DMS79 treated with DMSO at 0.1 percent for 48 hours (cell line): ENCODE data around the gene FARS2.

Source experiments
- DNase-seq: peaks from one replicate; lab custom pipeline; 2025; lab: John Stamatoyannopoulos, UW

The FARS2 gene

GRCh38 chr6:5507131-5507681 lies 245.9 kb downstream of the FARS2 start:
- no peak for DNase-seq

GRCh38 chr6:5509106-5509505 lies 247.8 kb downstream of the FARS2 start:
- no peak for DNase-seq

DNA sequence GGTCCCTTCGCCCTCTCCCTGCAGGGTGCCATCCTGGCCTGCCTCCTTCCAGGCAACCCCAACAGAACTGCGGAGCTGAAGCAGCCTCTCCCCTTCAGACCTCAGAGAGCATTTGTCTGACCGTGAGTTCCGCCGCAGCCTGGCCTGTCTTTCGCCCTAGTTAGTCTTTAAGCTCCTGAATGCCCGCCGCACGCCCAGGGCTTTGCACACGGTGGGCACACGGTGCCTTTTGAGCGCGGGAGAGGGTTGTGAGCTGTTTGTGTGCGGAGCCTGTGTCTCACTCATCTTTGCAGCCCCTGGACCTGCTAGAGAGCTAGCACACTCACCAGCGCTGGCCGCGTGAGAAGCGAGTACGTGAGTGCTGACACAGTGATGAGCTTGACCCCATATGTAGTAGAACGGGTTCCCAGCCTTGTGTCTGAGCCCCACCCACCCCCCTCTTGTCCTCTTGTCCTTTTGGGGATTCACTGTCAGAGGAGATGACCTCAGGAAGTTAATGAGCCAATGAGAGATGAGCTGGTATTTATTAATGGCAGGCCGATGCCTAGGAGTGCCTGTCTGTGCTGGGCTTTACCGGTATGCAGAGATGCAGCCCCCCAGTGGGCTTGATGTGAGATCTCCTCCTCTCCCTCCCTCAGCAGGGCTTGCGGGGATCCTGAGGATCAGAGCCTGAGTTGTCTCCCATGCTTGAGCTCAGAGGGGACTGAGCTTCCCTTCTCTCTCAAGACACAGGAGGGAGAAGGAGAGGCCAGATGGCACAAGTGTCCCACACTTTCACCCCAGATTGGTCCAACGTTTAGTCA lies 249.2 kb downstream of the FARS2 start:
- no peak for DNase-seq

DNA sequence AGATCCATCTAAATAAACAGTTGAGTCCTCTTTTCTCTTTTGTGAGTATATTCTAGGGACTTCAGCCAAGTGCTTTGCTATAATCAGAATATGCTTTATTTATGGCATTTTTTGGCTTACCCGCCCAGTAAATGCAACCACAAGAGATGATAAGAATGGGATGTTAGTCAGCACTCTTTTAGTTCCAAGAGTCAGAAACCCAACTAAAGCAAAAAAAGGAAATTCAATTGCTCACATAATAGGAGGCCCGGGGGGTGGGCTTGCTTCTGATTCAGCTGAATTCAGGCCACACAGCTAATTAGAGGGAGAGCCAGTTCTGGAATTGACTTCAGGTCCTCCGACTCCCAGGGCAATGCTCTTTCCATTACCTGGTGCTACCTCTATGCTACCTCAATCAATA lies 250.6 kb downstream of the FARS2 start:
- DNase-seq: no peak

DNA sequence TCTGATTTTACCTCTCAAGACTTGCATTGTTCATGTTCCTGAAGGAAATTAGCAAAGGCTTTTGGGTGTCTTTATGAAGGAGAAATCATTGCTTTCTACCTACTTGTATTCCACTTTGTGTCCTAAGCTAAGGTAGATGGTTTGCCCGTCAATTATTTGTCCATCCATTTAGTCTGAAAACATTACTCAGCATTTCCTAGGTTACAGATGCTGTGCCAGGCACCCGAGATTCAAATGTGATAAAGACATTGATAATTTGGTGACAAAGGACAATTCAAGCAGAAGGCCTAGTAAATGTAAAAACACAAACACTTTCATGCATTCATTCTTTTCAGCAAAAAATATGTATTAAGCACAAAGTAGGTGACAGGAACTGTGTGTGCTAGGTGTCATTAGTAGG lies 251.1 kb downstream of the FARS2 start:
- DNase-seq: no peak

DNA sequence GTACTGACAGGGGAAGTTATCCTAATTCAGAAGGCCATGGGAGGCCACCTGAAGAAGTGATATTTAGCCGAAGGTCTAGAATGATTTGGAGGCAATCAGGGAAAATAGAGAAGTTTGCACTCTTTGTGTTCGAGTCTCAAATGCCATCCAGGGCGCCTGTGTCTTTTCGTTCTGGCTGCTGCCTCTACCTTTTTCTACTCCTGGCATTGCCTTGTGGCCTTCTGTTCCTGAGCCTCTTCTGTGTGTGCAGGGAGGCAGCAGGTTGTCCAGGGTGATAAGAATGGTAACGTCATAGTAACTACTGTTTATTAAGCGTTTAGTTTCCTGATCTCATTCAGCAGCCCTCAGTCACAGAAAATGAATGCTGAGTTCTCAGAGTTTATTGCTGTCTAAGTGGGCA lies 252.1 kb downstream of the FARS2 start:
- no peak for DNase-seq

GRCh38 chr6:5514353-5514752 lies 253.0 kb downstream of the FARS2 start:
- DNase-seq: no peak

DNA sequence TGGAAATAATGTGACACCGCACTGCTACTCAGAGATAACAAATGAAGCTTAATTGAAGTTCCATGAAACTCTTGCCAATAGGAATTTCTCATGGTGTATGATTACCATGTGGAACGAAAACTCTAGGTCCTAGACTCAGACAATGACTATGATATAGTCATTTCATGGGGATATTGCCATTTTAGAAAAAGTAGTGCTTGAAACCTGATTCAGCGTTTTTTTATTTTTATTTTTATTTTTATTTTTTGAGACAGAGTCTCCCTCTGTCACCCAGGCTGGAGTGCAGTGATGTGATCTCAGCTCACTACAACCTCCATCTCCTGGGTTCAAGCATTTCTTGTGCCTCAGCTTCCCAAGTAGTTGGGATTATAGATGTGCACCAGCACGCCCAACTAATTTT lies 253.9 kb downstream of the FARS2 start:
- no peak for DNase-seq

GRCh38 chr6:5516036-5516435 lies 254.7 kb downstream of the FARS2 start:
- no peak for DNase-seq

GRCh38 chr6:5517796-5518195 lies 256.5 kb downstream of the FARS2 start:
- no peak for DNase-seq

DNA sequence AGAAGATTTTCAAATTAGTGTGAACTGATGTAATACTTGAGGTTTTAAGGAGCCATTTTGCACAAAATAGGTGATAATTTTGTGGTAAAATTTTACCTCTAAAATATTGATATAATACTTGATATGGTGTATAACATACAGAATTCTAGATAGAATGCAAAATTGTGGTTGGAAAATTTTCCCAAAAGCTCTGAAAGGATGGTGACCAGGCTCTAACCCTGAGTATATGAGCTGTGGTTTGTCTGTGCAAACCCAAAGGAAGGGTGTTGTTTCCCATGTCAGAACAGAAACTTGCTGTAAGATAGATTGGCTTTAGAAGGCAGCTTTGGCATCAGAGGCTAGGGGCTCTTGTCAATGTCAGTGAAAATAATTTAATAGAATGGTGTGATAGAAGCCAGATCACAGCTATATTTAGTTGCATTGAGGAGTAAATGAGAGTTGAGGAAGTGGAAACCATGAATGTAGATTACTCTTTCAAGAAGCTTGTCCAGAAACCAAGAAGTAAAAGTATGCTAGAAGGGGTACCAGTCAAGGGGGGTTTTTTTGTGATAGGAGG lies 257.7 kb downstream of the FARS2 start:
- DNase-seq: no peak

DNA sequence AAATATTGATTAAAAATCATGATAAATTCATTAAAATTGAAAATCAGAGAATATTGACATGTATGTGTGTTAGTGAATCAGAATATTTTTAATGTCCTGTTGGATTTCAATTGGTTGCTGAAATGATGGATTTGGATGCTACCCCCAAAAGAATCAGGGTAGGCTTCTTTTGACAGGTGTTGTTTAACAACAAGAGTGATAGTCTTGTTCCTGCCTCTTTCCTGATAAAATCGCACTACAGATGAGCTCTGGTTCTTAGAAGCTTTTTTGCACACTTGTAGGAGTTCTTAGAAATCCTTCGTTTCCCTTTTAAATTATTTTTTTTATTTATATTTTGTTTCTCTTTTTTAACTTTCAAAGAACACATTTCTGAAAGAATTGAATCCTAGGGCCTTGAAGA lies 259.5 kb downstream of the FARS2 start:
- no peak for DNase-seq

DNA sequence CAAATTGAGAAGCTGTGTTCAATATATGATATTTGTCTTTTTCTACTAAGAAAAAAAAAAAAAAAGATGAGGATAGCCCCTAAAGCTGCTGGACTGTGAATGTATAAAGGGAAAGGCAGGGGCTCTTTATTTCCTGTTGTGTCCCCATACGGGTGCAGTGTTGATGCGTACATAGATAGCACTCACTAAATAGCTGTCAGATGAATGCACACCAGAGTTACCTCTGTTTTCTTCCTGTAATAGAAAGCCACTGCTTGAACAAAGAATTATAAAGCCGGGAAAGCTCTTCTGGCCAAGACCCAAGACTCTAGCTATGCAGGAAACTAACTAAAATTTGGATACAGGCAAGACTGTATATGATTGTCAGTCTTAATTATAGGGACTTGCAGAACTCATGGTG lies 260.0 kb downstream of the FARS2 start:
- no peak for DNase-seq

- no peak for DNase-seq
Measured at GRCh38 chr6:5522147-5522546, 260.8 kb downstream of the FARS2 start.

- no peak for DNase-seq
Measured at GRCh38 chr6:5524110-5524509, 262.8 kb downstream of the FARS2 start.

GRCh38 chr6:5525209-5525608 lies 263.9 kb downstream of the FARS2 start:
- DNase-seq: no peak

DNA sequence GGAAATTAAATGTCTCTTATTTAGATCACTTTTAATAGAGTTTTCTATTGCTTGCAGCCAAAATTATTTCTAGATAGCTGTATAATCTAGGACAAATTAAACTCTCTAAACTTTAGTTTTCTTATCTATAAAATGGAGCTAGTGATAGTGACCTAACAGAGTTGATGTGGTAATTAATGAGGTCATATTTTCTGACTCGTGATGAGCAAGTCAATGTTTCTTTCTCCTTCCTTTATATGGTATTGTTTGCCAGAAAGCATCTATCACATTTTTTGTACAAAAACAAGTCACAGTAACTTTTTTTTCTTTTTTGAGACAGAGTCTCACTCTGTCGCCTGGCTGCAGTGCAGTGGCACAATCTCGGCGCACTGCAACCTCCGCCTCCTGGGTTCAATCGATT lies 267.7 kb downstream of the FARS2 start:
- no peak for DNase-seq

DNA sequence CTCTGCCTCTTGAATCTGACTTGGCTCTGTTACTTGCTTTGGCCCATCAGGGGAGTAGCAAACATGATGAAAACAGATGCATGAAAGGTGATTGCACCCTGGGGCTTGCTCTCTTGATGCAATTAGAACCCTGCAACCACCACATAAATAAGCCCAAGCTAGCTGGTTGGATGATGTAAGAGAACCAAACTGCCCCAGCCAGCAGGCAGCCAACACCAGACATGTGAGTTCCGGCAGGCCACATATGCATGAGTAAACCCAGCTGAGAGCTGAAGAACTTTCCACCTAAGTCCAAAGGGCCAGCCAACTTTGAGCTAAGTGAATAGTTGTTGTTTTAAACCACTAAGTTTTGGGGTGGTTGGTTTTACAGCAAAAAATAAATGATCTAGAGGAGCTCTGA lies 268.4 kb downstream of the FARS2 start:
- DNase-seq: no peak

GRCh38 chr6:5531161-5531560 lies 269.8 kb downstream of the FARS2 start:
- DNase-seq: no peak

- no peak for DNase-seq
Measured at GRCh38 chr6:5531853-5532375, 270.6 kb downstream of the FARS2 start.

- no peak for DNase-seq
Measured at GRCh38 chr6:5532941-5533340, 271.6 kb downstream of the FARS2 start.

DNA sequence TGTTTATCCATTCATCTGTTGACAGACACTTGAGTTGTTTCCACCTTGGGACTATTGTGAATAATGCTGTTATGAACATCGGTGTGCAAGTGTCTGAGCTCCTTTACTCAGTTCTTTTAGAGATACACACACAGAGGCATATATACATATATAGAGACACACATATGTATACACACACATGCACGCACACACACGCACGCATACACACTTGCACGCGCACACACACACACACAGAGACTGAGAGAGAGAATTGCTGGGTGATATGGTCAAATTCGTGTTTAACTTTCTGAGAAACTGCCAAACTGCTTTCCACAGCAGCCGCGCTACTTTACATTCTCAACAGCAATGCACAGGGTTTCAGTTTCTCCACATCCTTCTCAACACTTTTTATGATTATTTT lies 273.3 kb downstream of the FARS2 start:
- no peak for DNase-seq

DNA sequence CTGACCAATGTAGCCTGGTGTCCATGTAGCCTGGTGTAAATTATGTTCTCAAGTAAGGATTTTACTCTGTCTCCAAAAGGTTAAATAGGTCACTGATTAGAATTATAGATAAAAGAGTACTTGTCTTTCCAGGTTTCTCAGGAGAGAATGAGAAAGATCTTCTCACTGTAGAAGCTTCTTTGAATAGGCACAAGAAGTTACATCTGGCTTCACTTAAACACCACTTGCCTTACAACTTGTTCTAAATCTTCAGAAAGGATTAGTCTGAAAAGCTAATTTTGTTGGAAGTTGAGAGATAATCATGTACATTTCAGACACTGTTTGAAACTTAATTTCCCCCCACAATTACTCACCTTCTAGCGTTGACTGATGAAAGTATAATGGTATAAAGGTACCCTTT lies 275.3 kb downstream of the FARS2 start:
- no peak for DNase-seq

- DNase-seq: no peak
Measured at GRCh38 chr6:5537132-5537531, 275.8 kb downstream of the FARS2 start.
